ENCODE measurements around the gene RBBP8NL.
"Not testable (repeated sequence)": the region's sequence is repeated elsewhere in the genome, so short reads cannot be mapped to it uniquely, and the experiment has no call there.

Gene RBBP8NL

GRCh38 chr20:62377615-62378178 lies 49.6 kb downstream of the RBBP8NL start:
- Histone ChIP-seq H3K27me3 (ENCODE audit: insufficient read depth, low read length) (no peaks in the 10 kb centered on the region), H3K36me3 (ENCODE audit: insufficient read depth, low read length) (peaks cover 8% of the 10 kb centered on the region), H3K4me1 (ENCODE audit: insufficient read depth, low read length) (peaks cover 6% of the 10 kb centered on the region), H3K4me3 (ENCODE audit: low read length) (no peak overlapping the region), H3K9me3 (ENCODE audit: low read length) (peaks cover 5% of the 10 kb centered on the region), H2AFZ (ENCODE audit: low read depth, low read length) (no peak overlapping the region)

- H3K36me3 ChIP-seq (ENCODE audit: insufficient read depth, low read length), result peaks cover 6% of the 10 kb centered on the region
- peaks cover 5% of the 10 kb centered on the region for H3K4me1 ChIP-seq (ENCODE audit: insufficient read depth, low read length)
- no peak overlapping the region for H3K4me3 ChIP-seq (ENCODE audit: low read length)
- peaks cover 5% of the 10 kb centered on the region for H3K9me3 ChIP-seq (ENCODE audit: low read length)
- H2AFZ ChIP-seq (ENCODE audit: low read depth, low read length), result no peak overlapping the region
- no peaks in the 10 kb centered on the region for H3K27me3 ChIP-seq (ENCODE audit: insufficient read depth, low read length)
Measured at GRCh38 chr20:62377064-62377461, 50.3 kb downstream of the RBBP8NL start.

GRCh38 chr20:62376112-62377063 lies 51.0 kb downstream of the RBBP8NL start:
- peaks cover 5% of the 10 kb centered on the region for H3K4me1 ChIP-seq (ENCODE audit: insufficient read depth, low read length)
- H2AFZ ChIP-seq (ENCODE audit: low read depth, low read length), result no peak overlapping the region
- H3K36me3 ChIP-seq (ENCODE audit: insufficient read depth, low read length), result no peaks in the 10 kb centered on the region
- peaks cover 5% of the 10 kb centered on the region for H3K9me3 ChIP-seq (ENCODE audit: low read length)
- no peaks in the 10 kb centered on the region for H3K27me3 ChIP-seq (ENCODE audit: insufficient read depth, low read length)
- H3K4me3 ChIP-seq (ENCODE audit: low read length), result no peak overlapping the region

- Histone ChIP-seq H3K4me3 (ENCODE audit: low read length) (no peak overlapping the region), H3K9me3 (ENCODE audit: low read length) (peaks cover 5% of the 10 kb centered on the region), H3K27me3 (ENCODE audit: insufficient read depth, low read length) (no peaks in the 10 kb centered on the region), H2AFZ (ENCODE audit: low read depth, low read length) (no peak overlapping the region), H3K36me3 (ENCODE audit: insufficient read depth, low read length) (no peaks in the 10 kb centered on the region), H3K4me1 (ENCODE audit: insufficient read depth, low read length) (peaks cover 19% of the 10 kb centered on the region)
Measured at GRCh38 chr20:62374331-62375152, 52.8 kb downstream of the RBBP8NL start.

- not testable (repeated sequence) for H3K36me3 ChIP-seq (ENCODE audit: insufficient read depth, low read length); H3K9me3 ChIP-seq (ENCODE audit: low read length); H3K4me3 ChIP-seq (ENCODE audit: low read length); H2AFZ ChIP-seq (ENCODE audit: low read depth, low read length); H3K27me3 ChIP-seq (ENCODE audit: insufficient read depth, low read length)
- peaks cover 26% of the 10 kb centered on the region for H3K4me1 ChIP-seq (ENCODE audit: insufficient read depth, low read length)
Measured at GRCh38 chr20:62373631-62374179, 53.6 kb downstream of the RBBP8NL start.

- Histone ChIP-seq H3K4me1 (ENCODE audit: insufficient read depth, low read length) (peaks cover 40% of the 10 kb centered on the region), H3K9me3 (ENCODE audit: low read length) (peaks cover 5% of the 10 kb centered on the region), H3K36me3 (ENCODE audit: insufficient read depth, low read length) (no peaks in the 10 kb centered on the region), H3K27me3 (ENCODE audit: insufficient read depth, low read length) (no peaks in the 10 kb centered on the region), H3K4me3 (ENCODE audit: low read length) (no peak overlapping the region), H2AFZ (ENCODE audit: low read depth, low read length) (no peak overlapping the region)
Measured at GRCh38 chr20:62372042-62372993, 55.0 kb downstream of the RBBP8NL start.

- Histone ChIP-seq H2AFZ (ENCODE audit: low read depth, low read length) (no peak overlapping the region), H3K27me3 (ENCODE audit: insufficient read depth, low read length) (no peaks in the 10 kb centered on the region), H3K4me1 (ENCODE audit: insufficient read depth, low read length) (peaks cover 40% of the 10 kb centered on the region), H3K4me3 (ENCODE audit: low read length) (no peak overlapping the region), H3K9me3 (ENCODE audit: low read length) (peaks cover 5% of the 10 kb centered on the region), H3K36me3 (ENCODE audit: insufficient read depth, low read length) (no peaks in the 10 kb centered on the region)
Measured at GRCh38 chr20:62371588-62372041, 55.7 kb downstream of the RBBP8NL start.

GRCh38 chr20:62370807-62371587 lies 56.3 kb downstream of the RBBP8NL start:
- Histone ChIP-seq H3K9me3 (ENCODE audit: low read length) (peaks cover 5% of the 10 kb centered on the region), H3K27me3 (ENCODE audit: insufficient read depth, low read length) (no peaks in the 10 kb centered on the region), H3K36me3 (ENCODE audit: insufficient read depth, low read length) (no peaks in the 10 kb centered on the region), H2AFZ (ENCODE audit: low read depth, low read length) (no peak overlapping the region), H3K4me3 (ENCODE audit: low read length) (no peak overlapping the region), H3K4me1 (ENCODE audit: insufficient read depth, low read length) (peaks cover 39% of the 10 kb centered on the region)

- peaks cover 42% of the 10 kb centered on the region for H3K4me1 ChIP-seq (ENCODE audit: insufficient read depth, low read length)
- H3K9me3 ChIP-seq (ENCODE audit: low read length), result peaks cover 5% of the 10 kb centered on the region
- no peaks in the 10 kb centered on the region for H3K36me3 ChIP-seq (ENCODE audit: insufficient read depth, low read length)
- no peak overlapping the region for H3K4me3 ChIP-seq (ENCODE audit: low read length)
- no peak overlapping the region for H2AFZ ChIP-seq (ENCODE audit: low read depth, low read length)
- H3K27me3 ChIP-seq (ENCODE audit: insufficient read depth, low read length), result no peaks in the 10 kb centered on the region
Measured at GRCh38 chr20:62370115-62370806, 57.1 kb downstream of the RBBP8NL start.

- no peaks in the 10 kb centered on the region for H3K36me3 ChIP-seq (ENCODE audit: insufficient read depth, low read length)
- peaks cover 5% of the 10 kb centered on the region for H3K9me3 ChIP-seq (ENCODE audit: low read length)
- H3K4me1 ChIP-seq (ENCODE audit: insufficient read depth, low read length), result peaks cover 46% of the 10 kb centered on the region
- H3K27me3 ChIP-seq (ENCODE audit: insufficient read depth, low read length), result no peaks in the 10 kb centered on the region
- H2AFZ ChIP-seq (ENCODE audit: low read depth, low read length), result no peak overlapping the region
- no peak overlapping the region for H3K4me3 ChIP-seq (ENCODE audit: low read length)
Measured at GRCh38 chr20:62369815-62370114, 57.6 kb downstream of the RBBP8NL start.
